IMR-90 (cell line): Measurements from ENCODE around the gene PXDC1. TPM values are rescaled to one million over a fixed set of nuclear protein-coding genes. Genes with fewer than 3 reads are reported as not detected.

Source experiments
- ATAC-seq: fragments of 200-7000 bp; cut with Tn5 transposase; 2 replicates; pipeline ENCODE4 v1.9.1; 2020; ENCODE audit warnings: low read depth, mild to moderate bottlenecking, moderate library complexity
- BruUV-seq: library from RNA; stranded (reverse); fragments of 400-500 nt; replicated peaks from 2 replicates; lab custom pipeline; 2021; lab: Mats Ljungman, UMichigan
- CTCF ChIA-PET: fragments of 300-600 bp; formaldehyde crosslinking; extraction: SDS; loops from one replicate; lab custom pipeline; 2021; ENCODE audit warnings: antibody characterized with exemption; lab: Yijun Ruan, JAX
- POLR2A ChIA-PET: fragments of 300-600 bp; sonication (Branson Sonifier 250); formaldehyde crosslinking; loops from one replicate; lab custom pipeline; 2022; ENCODE audit warnings: antibody characterized with exemption; ENCODE audit not compliant: unreplicated experiment; lab: Charles Lee
- DNase-seq: peaks from one replicate; pipeline ENCODE4 v3.0.0; 2013
- H2AFZ ChIP-seq: replicated peaks from 2 replicates; pipeline ENCODE3; 2013; ENCODE audit warnings: low read length, mild to moderate bottlenecking; ENCODE audit not compliant: poor library complexity
- H2AK5ac ChIP-seq: 2 replicates; pipeline ENCODE4 v1.6.1; 2013; ENCODE audit warnings: low read depth, low read length, inconsistent platforms
- H2AK9ac ChIP-seq: replicated peaks from 2 replicates; pipeline ENCODE3; 2013; ENCODE audit warnings: mild to moderate bottlenecking, low read depth, low read length, moderate library complexity; ENCODE audit not compliant: poor library complexity
- H2BK120ac ChIP-seq: 2 replicates; pipeline ENCODE4 v1.6.1; 2013; ENCODE audit warnings: low read depth, low read length, inconsistent platforms
- H2BK15ac ChIP-seq: 3 replicates; pipeline ENCODE4 v1.6.1; 2013; ENCODE audit warnings: low read depth, low read length, inconsistent platforms
- H2BK20ac ChIP-seq: 2 replicates; pipeline ENCODE4 v1.6.1; 2013; ENCODE audit warnings: low read depth, mild to moderate bottlenecking, inconsistent platforms, low read length, moderate library complexity
- H2BK5ac ChIP-seq: 2 replicates; pipeline ENCODE4 v1.6.1; 2013; ENCODE audit warnings: mild to moderate bottlenecking, low read depth, low read length, inconsistent platforms; ENCODE audit not compliant: poor library complexity, severe bottlenecking
- H3K14ac ChIP-seq: replicated peaks from 2 replicates; pipeline ENCODE4 v1.6.1; 2013; ENCODE audit warnings: low read depth, low read length, inconsistent platforms
- H3K18ac ChIP-seq: 2 replicates; pipeline ENCODE4 v1.6.1; 2013; ENCODE audit warnings: low read depth, low read length, control low read depth
- H3K23ac ChIP-seq: 2 replicates; pipeline ENCODE4 v1.6.1; 2013; ENCODE audit warnings: low read depth, low read length, inconsistent platforms
- H3K27ac ChIP-seq: 2 replicates; pipeline ENCODE4 v1.5.1; 2013; ENCODE audit warnings: mild to moderate bottlenecking, control low read depth, low read length; ENCODE audit not compliant: insufficient read depth
- H3K27me3 ChIP-seq: 2 replicates; pipeline ENCODE4 v1.6.1; 2013; ENCODE audit warnings: low read length; ENCODE audit not compliant: control insufficient read depth, insufficient read depth
- H3K36me3 ChIP-seq: 2 replicates; pipeline ENCODE4 v1.6.1; 2013; ENCODE audit warnings: low read length, mixed read lengths; ENCODE audit not compliant: control insufficient read depth, insufficient read depth
- H3K4ac ChIP-seq: 2 replicates; pipeline ENCODE4 v1.6.1; 2013; ENCODE audit warnings: low read depth, low read length, inconsistent platforms
- H3K4me1 ChIP-seq: 2 replicates; pipeline ENCODE4 v1.6.1; 2013; ENCODE audit warnings: low read length, mixed read lengths; ENCODE audit not compliant: control insufficient read depth, insufficient read depth
- H3K4me2 ChIP-seq: 2 replicates; pipeline ENCODE4 v1.6.1; 2013; ENCODE audit warnings: low read depth, mild to moderate bottlenecking, control low read depth, low read length, moderate library complexity
- H3K4me3 ChIP-seq: 2 replicates; pipeline ENCODE4 v1.5.1; 2013; ENCODE audit warnings: low read depth, mild to moderate bottlenecking, control low read depth, low read length, moderate library complexity; ENCODE audit not compliant: insufficient read depth
- H3K56ac ChIP-seq: 2 replicates; pipeline ENCODE4 v1.6.1; 2013; ENCODE audit warnings: low read length, inconsistent platforms; ENCODE audit not compliant: insufficient read depth; ENCODE audit errors: extremely low read depth
- H3K79me1 ChIP-seq, 2 experiments: 2 replicates each; pipeline ENCODE4 v1.6.1; 2013; ENCODE audit warnings: low read length in 2 of 2, inconsistent platforms in 1 of 2, low read depth in 1 of 2
- H3K9ac ChIP-seq: 2 replicates; pipeline ENCODE4 v1.6.1; 2013; ENCODE audit warnings: low read depth, low read length, control low read depth
- H3K9me1 ChIP-seq: 2 replicates; pipeline ENCODE4 v1.6.1; 2013; ENCODE audit warnings: low read length, inconsistent platforms; ENCODE audit not compliant: insufficient read depth
- H3K9me3 ChIP-seq: 2 replicates; pipeline ENCODE4 v1.6.1; 2013; ENCODE audit warnings: low read length; ENCODE audit not compliant: control insufficient read depth, insufficient read depth
- H4K20me1 ChIP-seq: 2 replicates; pipeline ENCODE4 v1.6.1; 2013; ENCODE audit warnings: low read length, inconsistent platforms; ENCODE audit not compliant: insufficient read depth
- H4K5ac ChIP-seq: 2 replicates; pipeline ENCODE4 v1.6.1; 2013; ENCODE audit warnings: mild to moderate bottlenecking, low read depth, low read length, control low read depth
- H4K8ac ChIP-seq, 2 experiments: 2 replicates each; pipeline ENCODE4 v1.6.1; 2013; ENCODE audit warnings: low read depth in 2 of 2, low read length in 2 of 2, control low read depth in 1 of 2, inconsistent platforms in 1 of 2
- H4K91ac ChIP-seq: 2 replicates; pipeline ENCODE4 v1.6.1; 2013; ENCODE audit warnings: low read depth, low read length, inconsistent platforms; ENCODE audit not compliant: insufficient read depth
- BHLHE40 ChIP-seq: fragments of 150-350 bp; IDR thresholded peaks from 2 replicates; pipeline ENCODE4 v1.6.1; 2016; ENCODE audit warnings: mild to moderate bottlenecking, low read depth, low read length
- CEBPB ChIP-seq: IDR thresholded peaks from 2 replicates; pipeline ENCODE4 v1.6.1; 2012; ENCODE audit warnings: low read depth, low read length, improper control_type of control experiment
- CHD1 ChIP-seq: IDR thresholded peaks from 2 replicates; pipeline ENCODE4 v1.6.1; 2012; ENCODE audit warnings: low read depth, low read length, improper control_type of control experiment
- CTCF ChIP-seq: conservative IDR thresholded peaks from 2 replicates; pipeline ENCODE4 v1.5.1; 2012; ENCODE audit warnings: mild to moderate bottlenecking, low read depth, low read length, improper control_type of control experiment
- FOS ChIP-seq: fragments of 150-350 bp; IDR thresholded peaks from 2 replicates; pipeline ENCODE4 v1.6.1; 2016; ENCODE audit warnings: low read depth, low read length
- MAFK ChIP-seq: IDR thresholded peaks from 2 replicates; pipeline ENCODE4 v1.6.1; 2012; ENCODE audit warnings: low read depth, low read length, improper control_type of control experiment
- MAZ ChIP-seq: IDR thresholded peaks from 2 replicates; pipeline ENCODE4 v1.6.1; 2012; ENCODE audit warnings: low read depth, mild to moderate bottlenecking, low read length, improper control_type of control experiment, moderate library complexity, borderline replicate concordance
- MXI1 ChIP-seq: IDR thresholded peaks from 2 replicates; pipeline ENCODE4 v1.6.1; 2012; ENCODE audit warnings: low read depth, mild to moderate bottlenecking, low read length, moderate library complexity, borderline replicate concordance
- POLR2A ChIP-seq: IDR thresholded peaks from 2 replicates; pipeline ENCODE4 v1.6.1; 2012; ENCODE audit warnings: mild to moderate bottlenecking, low read depth, low read length
- RAD21 ChIP-seq: IDR thresholded peaks from 2 replicates; pipeline ENCODE4 v1.6.1; 2012; ENCODE audit warnings: low read length, improper control_type of control experiment
- RFX5 ChIP-seq: IDR thresholded peaks from 2 replicates; pipeline ENCODE4 v1.8.0; 2012; ENCODE audit warnings: low read depth, mild to moderate bottlenecking, low read length, moderate library complexity
- SMC3 ChIP-seq: fragments of 150-350 bp; IDR thresholded peaks from 2 replicates; pipeline ENCODE4 v1.6.1; 2016; ENCODE audit warnings: low read depth, mild to moderate bottlenecking, antibody characterized with exemption, low read length, moderate library complexity
- WGBS, 2 experiments: methylation state at CpG; one replicate each; pipeline versions ENCODE4 v1.1.5 to v1.1.7; 2013; ENCODE audit warnings: missing lambda C conversion rate in 2 of 2; ENCODE audit not compliant: insufficient read length in 1 of 2; ENCODE audit errors: extremely low coverage in 2 of 2; 5-methylcytosine and 5-hydroxymethylcytosine counted together
- dilution Hi-C: fragments of 300-500 bp; cut with HindIII; formaldehyde crosslinking; loops from one replicate; pipeline ENCODE4 v1.14.3; 2018; ENCODE audit warnings: low sequenced_read_pairs; ENCODE audit not compliant: unreplicated experiment
- in situ Hi-C: fragments of 300-500 bp; cut with MboI; formaldehyde crosslinking; loops from 3 replicates; pipeline ENCODE4 v1.14.3; 2019; ENCODE audit warnings: low sequenced_read_pairs, inconsistent platforms, mixed read lengths
- intact Hi-C: fragments of 100-400 bp; cut with micrococcal nuclease; formaldehyde crosslinking; loops from 2 replicates; pipeline ENCODE4 v1.10.0; 2022
- polyA plus RNA-seq, 3 experiments: library from polyadenylated mRNA; depleted of rRNA; stranded (reverse); fragments of >200 nt; gene quantifications; 2 replicates each; pipeline ENCODE4 v1.2.3, GENCODE V29; 2012; ENCODE audit warnings: low replicate concordance in 1 of 3
- total RNA-seq: library from RNA; depleted of rRNA; stranded (reverse); fragments of >200 nt; gene quantifications from 2 replicates; pipeline ENCODE4 v1.2.3, GENCODE V29; 2012
- TF ChIP-seq, protein P1 (sequence below): fragments of 150-350 bp; IDR thresholded peaks from 2 replicates; pipeline ENCODE4 v1.6.1; 2017; ENCODE audit warnings: mild to moderate bottlenecking, antibody characterized with exemption, low read length, low read depth

Gene PXDC1
- total and polyA plus RNA-seq, 2 of the 4 experiments (the other 2 are of a cell fraction) = 63.3 to 72.2 TPM

- TF ChIP-seq BHLHE40 = no peak
- TF ChIP-seq, protein P1, sequence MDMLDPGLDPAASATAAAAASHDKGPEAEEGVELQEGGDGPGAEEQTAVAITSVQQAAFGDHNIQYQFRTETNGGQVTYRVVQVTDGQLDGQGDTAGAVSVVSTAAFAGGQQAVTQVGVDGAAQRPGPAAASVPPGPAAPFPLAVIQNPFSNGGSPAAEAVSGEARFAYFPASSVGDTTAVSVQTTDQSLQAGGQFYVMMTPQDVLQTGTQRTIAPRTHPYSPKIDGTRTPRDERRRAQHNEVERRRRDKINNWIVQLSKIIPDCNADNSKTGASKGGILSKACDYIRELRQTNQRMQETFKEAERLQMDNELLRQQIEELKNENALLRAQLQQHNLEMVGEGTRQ = no peak
These were observed 28.7 kb downstream of the PXDC1 start (continued) for GRCh38 chr6:3722785-3723184.

GRCh38 chr6:3721810-3722621, 29.5 kb downstream of the PXDC1 start:
- DNase-seq = peak; percentile 51
- WGBS, 2 experiments = no CpG with 5 or more reads among the region's 11 CpGs
- TF ChIP-seq FOS (no peak), RAD21 (no peak), CEBPB (no peak), MXI1 (no peak), SMC3 (no peak), BHLHE40 (no peak), MAFK (no peak), POLR2A (no peak), CHD1 (no peak), MAZ (no peak), CTCF (no peak), RFX5 (no peak)
- TF ChIP-seq, protein P1 = no peak

More at GRCh38 chr6:3721810-3722621, 29.5 kb downstream of the PXDC1 start:
- no peaks in the 10 kb centered on the region for H3K27me3 ChIP-seq
- H4K5ac ChIP-seq = no peak overlapping the region
- no peak overlapping the region for H3K27ac ChIP-seq
- dilution Hi-C loops (no loop called here), in situ Hi-C loops (no loop called here), intact Hi-C loops (no loop called here)
- no peak overlapping the region for H3K14ac ChIP-seq
- H3K56ac ChIP-seq = no peak overlapping the region
- H3K9ac ChIP-seq = no peak overlapping the region
- no peak overlapping the region for H3K18ac ChIP-seq
- H3K79me1 ChIP-seq = peaks cover 14 to 52% of the 10 kb centered on the region in 2 experiments
- no peak overlapping the region for H3K4me2 ChIP-seq
- no peak overlapping the region for H3K4ac ChIP-seq
- H4K20me1 ChIP-seq = peaks cover 58% of the 10 kb centered on the region
- no peak overlapping the region for H4K91ac ChIP-seq
- BruUV-seq = no TSS peak
- H2BK15ac ChIP-seq = no peak overlapping the region
- no peak overlapping the region for H2BK5ac ChIP-seq
- no peak overlapping the region for H2AFZ ChIP-seq
- H3K4me1 ChIP-seq = no peaks in the 10 kb centered on the region
- H3K9me1 ChIP-seq = peaks cover 20% of the 10 kb centered on the region; the same call in 1 of the 2 replicates
- ChIA-PET CTCF (no interaction called here), POLR2A (no interaction called here)
- no peak overlapping the region for H4K8ac ChIP-seq
- no peak for ATAC-seq
- no peaks in the 10 kb centered on the region for H3K9me3 ChIP-seq
- no peak overlapping the region for H2AK5ac ChIP-seq
- no peak overlapping the region for H2BK20ac ChIP-seq
- no peak overlapping the region for H2BK120ac ChIP-seq
- no peak overlapping the region for H3K4me3 ChIP-seq
- H2AK9ac ChIP-seq = no peak overlapping the region
- no peak overlapping the region for H3K23ac ChIP-seq
- peaks cover 55% of the 10 kb centered on the region for H3K36me3 ChIP-seq
